Eye (tissue), 1 donor: ENCODE results near the gene SORL1-AS1.
A peak's percentile ranks its signal among the peaks of the same experiment; 100 is the strongest.

Source experiments
- DNase-seq: peaks from one replicate; pipeline ENCODE4 v3.0.0-alpha.2; 2015

Gene SORL1-AS1

DNA sequence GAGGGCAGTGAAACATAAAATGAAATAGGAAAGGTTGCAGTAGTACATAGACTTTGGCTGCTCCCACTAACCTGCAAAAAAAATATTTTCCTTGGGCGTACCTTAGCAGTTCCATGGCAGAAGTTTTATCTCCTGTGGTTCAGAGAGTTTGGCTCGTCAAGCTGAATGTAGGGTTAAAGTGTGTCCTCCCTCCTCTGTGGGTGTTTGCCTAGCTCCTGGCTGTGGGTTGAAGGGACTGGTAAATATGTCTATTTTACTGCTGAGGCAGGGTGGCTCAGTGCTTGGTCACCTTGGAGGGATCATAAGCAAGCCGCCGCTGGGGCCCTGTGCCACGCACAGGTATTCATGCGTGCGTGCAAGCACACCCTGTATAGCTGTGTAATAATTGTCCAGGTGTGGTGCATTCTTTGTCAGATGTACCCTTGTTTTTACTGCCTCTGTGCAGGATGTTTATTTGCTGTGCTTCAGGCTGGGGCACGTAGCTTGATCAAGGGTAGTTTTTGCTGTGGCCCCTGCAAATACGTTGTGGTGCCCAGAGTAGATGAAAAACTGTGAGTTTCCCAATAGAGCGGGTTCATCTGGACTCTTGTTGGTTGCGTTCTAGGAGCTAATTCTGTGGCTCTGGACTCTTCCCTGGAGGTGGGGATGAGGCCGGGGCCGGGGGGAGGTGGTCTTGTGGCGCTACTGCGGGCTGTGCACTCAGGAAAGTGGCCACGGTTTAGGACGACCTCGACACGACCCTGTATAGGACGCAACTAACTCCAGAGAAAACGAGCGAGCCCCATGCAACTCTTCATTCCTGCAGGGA is 1.4 kb downstream of the SORL1-AS1 start:
- no peak for DNase-seq

DNA sequence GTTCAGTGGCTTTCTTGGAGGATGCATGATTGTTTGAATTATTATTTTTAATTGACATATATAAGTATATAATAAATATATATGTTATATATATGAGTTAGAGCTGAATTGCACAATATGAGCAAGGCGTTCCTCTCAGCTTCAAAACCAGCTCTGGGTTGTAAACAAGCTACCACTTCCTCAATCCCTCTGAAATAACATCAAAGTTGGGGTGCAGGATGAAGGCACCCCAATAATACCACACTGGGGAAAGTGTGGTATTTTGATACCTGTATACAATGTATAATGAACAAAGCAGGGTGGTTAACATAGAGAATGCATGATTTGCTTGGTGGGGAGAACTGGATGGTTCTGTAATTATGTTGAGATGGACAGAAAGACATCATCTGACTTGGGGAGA is 2.4 kb downstream of the SORL1-AS1 start:
- DNase-seq = no peak

DNA sequence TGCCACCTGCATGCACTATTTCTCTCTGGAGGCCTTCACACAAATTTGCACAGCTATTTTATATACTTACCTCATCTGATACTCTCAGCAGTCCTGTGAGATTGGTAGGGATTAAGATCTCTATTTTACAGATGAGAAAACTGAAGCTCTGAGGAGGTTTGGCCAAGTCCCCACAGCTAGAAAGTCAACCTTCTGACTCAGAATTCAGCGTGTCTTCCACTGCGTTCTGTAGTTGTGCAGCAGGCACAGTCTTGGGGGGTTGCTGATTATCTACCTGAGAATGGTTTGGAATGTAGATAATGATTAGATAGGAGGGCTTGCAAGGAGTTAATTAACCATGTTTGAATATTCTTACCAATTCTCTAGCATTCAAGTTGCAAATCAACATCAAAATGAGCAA is 3.1 kb downstream of the SORL1-AS1 start:
- DNase-seq = no peak

DNA sequence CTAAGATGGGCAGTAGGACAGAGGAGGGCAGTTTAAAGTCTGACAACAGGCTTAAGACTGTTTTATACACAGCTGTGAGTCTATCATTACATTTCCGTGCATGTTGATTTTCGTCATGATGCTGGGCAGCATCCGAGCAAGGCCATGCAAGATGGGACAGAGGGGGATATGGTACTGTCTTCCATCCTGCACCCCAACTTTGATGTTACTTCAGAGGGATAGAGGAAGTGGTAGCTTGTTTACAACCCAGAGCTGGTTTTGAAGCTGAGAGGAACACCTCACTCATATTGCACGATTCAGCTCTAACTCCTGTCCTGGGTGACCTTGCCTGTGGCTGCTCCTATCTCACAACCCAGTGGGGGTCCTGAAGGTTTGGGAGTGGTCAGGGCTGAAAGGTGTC is 3.6 kb downstream of the SORL1-AS1 start:
- DNase-seq = no peak

DNA sequence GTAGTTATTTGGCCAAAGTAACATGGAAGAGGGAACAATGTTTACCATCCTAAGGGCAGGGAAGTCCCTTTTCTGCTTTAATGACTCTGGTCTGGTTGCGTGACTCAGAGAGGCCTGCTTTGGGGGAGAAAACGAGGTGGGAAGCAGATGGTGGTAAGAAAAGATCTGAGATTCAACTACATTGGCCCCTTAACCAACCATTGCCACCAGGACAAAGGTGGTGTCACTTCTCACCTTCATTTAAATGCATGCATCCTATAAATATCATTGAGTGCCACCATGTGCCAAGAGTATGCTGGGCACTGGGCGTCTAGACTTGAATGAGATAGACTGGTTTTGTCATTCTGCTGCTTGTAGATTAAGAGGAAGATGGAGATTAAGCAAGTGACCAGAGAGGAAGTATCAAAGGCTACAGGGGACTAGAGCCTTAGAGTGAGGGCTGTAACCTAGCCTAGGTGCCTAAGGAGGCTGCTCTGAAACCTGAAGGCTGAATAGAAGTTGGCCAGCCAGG is 4.3 kb downstream of the SORL1-AS1 start:
- no peak for DNase-seq

DNA sequence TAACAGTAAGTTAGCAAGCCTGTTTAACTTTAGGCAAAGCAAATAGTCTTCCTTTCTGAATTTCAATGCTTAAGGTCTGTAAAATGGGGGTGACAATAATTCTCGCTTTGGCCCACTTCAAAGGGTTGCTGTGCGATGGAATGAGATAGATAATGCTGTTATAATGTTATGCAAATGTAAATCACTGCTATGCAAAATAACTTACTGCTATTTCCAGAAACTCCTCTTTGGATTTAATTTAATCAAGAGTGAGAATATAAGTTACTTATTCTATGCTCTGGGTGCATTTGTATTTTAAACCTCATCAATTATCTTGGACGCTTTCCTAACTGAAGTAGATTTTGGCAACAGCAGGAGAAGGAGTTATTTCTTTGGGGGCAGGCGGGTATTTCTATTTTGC is 4.8 kb downstream of the SORL1-AS1 start:
- DNase-seq = no peak

DNA sequence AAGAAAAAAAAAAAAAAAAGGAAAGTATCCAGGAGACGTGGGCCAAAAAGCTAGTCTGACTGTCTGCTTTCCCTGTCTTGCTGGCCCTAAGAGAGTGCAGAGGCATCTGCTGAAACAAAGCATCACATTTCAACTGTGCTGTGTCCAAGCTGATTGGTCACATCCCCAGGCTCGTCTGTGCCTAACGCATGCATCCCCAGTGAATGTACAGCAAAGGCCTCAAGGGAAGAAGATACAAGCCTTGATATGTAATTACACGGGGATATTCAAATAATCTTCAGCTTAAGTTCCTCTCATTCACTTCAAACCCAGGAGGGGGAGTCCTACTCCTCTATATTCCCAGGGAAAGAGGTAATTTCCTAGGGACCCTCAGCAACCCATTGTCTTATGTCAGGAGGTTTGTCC is 6.0 kb downstream of the SORL1-AS1 start:
- peak; percentile 43 for DNase-seq

DNA sequence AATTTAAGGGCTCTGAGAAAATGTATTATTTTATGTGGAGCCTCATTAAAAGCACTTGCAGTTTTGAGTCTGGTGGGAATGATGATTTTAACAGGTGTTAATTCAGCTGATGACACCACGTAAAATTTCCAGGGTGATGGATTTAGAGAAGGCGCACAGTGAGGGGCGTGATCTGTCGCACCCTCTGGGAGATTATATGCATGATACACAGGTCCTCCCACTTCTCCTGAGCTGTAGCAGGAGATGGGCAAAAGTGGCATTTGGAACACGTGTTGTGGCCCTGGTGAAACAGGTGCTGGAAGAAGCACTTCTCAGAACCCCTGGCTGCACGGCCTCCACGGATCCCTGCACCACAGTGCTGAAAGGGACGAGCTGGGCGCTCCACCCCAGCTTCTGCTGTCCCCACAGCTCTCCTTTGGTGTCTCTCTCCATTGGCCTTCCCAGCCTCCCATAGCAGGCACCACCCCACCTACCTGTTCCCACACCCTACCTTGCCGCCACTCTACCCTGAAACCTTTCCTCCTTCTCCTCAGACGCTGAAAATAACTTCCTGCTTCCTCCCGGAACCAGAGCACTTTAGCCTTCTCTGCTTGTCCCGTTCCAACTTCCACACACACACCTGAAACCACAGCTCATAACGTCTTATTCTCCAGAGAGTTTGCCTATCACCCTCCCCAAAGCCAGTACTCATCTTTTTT is 7.5 kb downstream of the SORL1-AS1 start:
- DNase-seq = no peak

DNA sequence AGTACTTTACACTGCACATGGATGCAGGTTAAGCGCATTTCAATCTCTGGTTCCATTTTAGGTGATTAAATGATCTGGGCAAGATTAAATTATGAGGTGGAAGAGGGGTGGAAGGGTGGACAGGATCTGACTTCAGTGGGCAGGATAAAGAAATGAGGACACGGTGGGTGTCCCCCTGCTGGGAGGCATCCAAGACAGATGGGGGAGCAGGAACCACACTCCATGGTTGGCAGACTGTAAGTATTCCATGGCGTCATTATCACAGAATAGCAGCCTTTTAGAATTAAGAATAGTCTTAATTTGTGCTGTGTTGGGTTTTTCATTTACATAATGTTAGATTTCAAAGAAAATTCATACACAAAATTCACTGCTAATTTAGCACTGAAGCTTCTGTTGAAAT is 8.2 kb downstream of the SORL1-AS1 start:
- no peak for DNase-seq

DNA sequence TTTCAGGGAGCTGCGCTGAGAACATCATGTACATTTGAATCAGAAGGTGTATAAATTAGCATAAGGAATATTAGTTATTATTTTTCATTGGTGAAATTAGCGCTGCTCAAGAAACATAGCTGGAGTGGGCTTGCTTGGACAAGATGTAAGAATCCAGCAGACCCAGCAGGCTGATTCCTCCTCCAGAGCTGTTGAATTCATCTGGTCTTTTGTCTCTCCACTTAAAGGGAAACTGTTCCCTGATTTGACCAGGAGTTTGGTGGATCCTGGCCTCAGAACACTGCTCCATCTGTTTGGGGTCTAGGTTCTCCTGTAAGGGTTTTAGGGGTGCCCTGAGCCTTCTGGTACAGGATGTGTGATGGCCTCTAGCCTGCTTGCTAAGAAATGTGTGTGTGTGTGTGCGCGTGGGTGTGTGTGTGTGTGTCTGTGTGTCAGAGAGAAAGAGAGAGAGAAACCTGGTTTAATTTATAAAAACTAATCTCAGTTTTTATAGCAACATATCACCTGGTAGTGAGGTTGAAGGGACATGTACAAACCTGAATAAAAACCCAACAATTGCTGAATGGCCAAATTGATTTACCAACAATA is 9.0 kb downstream of the SORL1-AS1 start:
- DNase-seq = no peak

DNA sequence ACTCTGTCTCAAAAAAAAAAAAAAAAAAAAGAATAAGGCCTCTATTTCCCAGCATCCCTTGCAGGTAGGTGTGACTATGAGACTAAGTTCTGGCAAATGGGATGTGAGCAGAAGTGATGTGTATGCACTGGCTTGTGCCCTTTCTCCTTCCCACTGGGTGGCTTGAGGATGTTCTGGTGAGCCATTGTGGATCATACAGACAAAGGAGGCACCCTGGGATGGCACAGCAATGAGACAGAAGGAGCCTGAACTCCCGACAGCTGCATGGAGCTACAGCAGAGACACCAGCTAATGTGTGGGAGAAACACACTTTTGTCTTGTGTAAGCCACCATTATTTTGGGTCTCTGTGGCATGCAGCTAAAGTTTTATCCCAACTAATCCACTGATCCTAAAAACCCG is 11.2 kb downstream of the SORL1-AS1 start:
- no peak for DNase-seq

DNA sequence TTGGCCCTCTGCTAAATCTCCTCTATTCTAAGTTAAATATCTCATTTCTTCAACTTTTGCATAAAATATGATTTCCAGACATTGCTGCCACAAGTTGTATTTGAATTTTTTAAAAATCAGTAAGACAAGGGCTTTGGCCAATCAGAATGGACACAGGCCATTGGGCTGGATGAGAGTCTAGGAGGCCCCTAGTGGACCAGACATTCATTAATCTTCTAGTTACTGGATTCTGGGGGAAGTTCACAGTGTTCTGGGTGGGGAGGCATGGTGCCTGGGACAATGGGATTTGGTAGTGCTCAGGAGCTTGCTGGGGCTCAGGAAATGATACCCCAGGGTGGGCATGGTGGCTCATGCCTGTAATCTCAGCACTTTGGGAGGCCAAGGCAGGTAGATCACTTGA is 13.0 kb downstream of the SORL1-AS1 start:
- DNase-seq = no peak

DNA sequence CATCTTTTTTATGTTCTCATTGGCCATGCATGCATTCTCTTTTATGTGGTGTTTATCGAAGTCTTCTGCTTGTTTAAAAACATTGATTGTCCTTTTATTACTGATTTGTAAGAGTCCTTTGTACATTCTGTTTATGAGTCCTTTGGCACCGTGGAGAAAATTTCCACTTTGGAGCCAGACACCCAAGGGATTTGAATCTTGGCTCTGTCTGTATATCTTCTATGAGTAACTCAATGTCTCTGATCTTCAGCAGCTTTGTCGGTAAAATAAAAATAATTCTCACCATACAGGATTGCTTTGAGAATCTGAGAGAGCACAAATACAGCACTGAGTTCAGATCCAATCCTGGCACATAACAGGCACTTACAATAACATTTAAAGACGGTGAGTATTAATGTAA is 13.4 kb downstream of the SORL1-AS1 start:
- no peak for DNase-seq

DNA sequence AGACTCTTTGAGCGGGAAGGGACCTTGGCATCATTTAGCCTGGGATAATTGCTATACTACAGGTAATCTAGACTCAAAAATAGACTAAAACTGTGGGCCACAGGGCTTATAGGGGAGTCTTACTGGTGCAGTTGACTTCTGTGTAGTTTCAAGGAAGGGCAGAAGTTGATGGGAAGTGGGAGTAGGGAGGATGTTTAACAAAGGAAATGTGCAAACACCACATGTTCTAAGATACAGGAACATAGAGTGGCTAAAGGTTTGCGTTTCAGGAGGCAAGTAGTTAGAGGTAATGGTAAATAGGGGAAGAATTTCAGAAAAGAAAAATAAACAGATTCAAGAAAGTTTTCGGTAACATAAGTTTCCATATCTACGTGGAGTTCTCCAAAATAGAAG is 15.1 kb downstream of the SORL1-AS1 start:
- DNase-seq = no peak

DNA sequence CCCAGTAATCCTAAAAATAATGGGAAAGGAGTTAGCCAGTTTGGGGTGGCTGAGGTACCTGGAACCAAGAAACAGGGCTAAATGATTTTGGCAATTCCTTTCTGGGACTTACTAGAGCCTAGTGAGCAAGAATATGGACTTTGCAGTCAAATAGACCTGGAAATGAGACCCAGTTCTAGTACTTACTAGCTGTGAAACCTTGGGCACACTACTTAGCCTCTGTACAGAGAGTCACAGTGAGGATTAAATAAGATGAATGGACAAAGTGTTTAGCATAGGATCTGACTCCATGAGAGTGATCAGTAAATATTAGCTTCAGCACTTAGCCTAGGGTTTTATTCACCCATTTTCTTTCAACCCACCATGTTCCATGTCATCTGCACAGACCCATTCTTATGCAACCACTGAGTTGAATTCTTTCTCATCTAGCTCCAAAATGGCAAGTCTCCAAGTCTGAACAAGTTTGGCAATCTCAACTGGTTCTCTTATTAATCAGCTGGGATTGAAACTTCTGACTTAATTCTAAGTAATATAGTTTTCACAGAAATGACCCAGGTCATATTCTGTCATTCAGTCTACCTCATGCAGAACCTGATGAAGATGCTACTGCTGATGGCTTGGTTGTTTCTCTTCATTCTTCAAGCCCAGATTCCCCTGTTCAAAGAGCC is 15.6 kb downstream of the SORL1-AS1 start:
- no peak for DNase-seq

DNA sequence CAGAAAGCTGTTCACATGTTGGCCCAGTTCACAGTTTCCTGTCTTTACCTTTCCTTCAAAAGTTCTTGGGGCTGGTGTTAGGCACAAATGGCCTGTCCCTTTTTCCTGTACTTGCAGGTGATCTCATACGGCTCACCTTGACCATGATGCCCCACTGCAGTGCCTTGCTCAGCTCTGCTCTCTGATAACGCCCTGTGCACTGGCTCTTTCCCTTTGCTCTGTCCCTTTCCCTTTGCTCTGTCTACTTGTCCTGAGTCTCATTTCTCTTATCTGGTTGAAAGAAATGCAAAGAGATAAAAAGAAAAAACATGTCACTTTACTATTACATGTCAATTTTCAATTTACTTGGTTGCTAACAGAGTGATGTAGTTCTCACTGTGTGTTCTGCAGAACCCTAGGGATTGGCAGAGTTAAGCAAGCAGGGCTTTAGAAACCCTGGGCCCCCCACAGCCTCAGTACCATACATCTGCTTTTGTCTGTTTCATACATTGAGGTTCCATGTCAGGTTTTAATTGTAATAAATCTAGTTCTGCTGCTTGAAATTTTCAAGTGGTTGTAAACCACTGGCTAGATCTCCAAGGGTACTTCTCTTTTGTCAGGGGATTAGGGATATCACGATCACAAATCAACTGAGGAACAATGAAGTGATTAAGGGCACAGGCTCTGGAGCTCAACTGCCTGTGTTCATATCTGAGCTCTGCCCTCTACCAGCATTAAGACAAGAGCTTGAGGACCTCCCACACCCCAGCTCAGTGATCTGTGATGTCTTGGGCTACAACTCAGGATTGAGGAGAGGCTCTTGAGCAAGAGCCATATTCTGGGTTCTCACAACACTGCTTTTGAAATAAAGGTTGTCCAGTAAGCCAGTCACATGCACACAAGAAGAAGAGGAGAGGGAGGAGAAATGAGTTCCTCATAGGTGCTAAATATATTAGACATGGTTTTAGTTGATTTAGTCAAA is 16.9 kb downstream of the SORL1-AS1 start:
- no peak for DNase-seq

DNA sequence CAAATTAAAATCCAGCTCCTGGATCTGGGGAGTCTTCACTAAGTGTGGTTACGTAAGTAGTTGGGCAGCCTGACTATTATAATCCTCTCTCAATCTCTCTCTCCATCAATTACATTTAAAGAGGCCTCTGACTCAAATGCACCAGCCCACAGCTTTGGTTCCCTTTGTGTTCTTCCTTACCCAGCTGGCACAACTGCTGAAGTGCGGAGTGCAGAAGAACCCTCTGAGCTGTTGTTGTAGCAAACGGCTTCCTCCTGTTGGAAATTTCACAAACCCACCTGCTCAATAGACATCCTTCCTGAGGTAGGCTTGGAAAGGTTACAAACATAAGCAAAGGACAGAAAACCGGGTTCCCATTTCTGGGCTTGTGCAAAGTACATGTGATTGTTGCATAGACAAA is 17.6 kb downstream of the SORL1-AS1 start:
- DNase-seq = no peak

DNA sequence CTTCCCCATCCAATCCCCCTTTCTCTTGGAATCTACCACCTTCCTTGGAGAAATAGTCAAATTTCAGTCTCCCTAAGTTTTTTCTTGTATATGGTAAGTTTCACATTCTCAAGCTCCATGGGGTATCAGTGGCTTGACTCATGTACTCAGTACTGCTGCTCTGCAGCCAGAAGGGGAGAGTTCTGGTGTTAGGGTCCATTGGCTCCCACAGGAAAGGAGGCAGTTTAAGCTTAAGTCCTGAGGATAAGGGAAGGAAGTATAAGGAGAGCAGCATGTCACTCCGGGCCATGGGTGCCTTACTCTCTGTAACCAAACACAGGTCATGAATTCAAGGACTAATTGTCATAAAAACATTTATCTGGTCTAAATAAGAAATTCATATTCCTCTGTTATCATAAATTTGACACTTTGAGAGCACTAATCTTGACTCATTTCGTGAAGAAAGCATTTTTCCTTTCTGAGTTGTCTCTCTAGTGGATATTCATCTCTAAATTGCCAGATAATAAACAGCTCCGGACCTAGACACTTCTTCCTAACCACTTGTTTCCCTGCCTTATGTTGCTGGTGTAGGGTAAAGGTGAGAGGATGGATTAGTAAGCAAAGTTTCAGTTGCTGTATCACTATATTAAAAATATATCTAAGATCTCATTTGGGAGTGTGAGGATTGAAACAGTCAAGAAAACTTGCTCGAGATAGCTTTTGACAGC is 20.8 kb downstream of the SORL1-AS1 start:
- no peak for DNase-seq

DNA sequence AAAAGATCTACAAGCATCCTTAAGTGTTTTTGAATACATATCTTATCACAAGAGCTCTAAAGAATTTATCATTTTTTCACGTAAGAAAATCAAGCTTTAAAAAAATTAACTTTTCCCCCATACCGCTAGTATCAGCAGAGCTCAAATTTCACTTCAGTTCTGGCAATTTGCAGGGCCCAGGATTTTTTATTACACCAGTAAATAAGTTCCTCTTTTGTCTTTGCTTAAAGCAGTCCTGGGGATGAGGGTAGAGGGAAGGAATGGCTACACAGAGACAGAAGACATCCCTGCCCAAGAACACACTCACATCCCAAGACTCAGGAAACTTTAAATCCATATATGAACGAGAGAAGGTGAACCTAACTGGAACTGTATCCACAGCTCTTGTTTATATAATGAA is 23.2 kb downstream of the SORL1-AS1 start:
- no peak for DNase-seq

DNA sequence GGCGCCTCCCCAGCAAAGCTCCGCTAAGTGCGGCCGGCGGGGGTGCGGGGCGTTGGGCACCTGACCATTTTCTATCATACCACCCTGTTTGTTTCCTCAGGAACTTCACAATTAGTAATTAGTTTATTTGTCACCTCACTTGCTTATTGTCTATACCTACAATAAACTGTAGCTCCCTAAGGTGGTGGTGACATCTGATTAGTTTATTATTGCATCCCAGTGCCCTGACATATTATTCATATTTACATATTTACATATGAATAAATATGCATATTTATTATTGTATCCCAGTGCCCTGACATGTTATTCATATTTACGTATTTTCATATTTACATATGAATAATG is 25.4 kb downstream of the SORL1-AS1 start:
- no peak for DNase-seq
